Naive thymus-derived CD4-positive, alpha-beta T cell (primary cell): ENCODE results near the gene PLEK2. TPM values are rescaled to one million over a fixed set of nuclear protein-coding genes. Genes with fewer than 3 reads are reported as not detected.
"Not testable (repeated sequence)": the region's sequence is repeated elsewhere in the genome, so short reads cannot be mapped to it uniquely, and the experiment has no call there.

Experiments used
- ATAC-seq: fragments of 150-1000 bp; cut with Tn5 transposase; 2 replicates; pipeline ENCODE4 v1.10.0; 2021; ENCODE audit warnings: mild to moderate bottlenecking, moderate library complexity
- CTCF ChIA-PET: fragments of 350-600 bp; sonication (Branson Sonifier 250); formaldehyde crosslinking; loops from one replicate; lab custom pipeline; 2021; ENCODE audit warnings: antibody characterized with exemption; lab: Charles Lee
- POLR2A ChIA-PET: fragments of 350-600 bp; sonication (Branson Sonifier 250); formaldehyde crosslinking; loops from one replicate; lab custom pipeline; 2021; ENCODE audit warnings: antibody characterized with exemption, inconsistent platforms; lab: Charles Lee
- DNase-seq, 9 donors: peaks; one replicate each; pipeline versions ENCODE4 v3.0.0 to v3.0.0-alpha.2; 2020 to 2022; ENCODE audit warnings: mixed read lengths in 1 of 9
- H3K27ac ChIP-seq: one replicate; pipeline ENCODE4 v1.7.0; 2013; ENCODE audit warnings: mild to moderate bottlenecking, low read depth, low read length, moderate library complexity
- H3K27me3 ChIP-seq, 2 donors: one replicate each; pipeline ENCODE4 v1.7.0; 2013; ENCODE audit warnings: low read length in 2 of 2, mild to moderate bottlenecking in 2 of 2, moderate library complexity in 2 of 2; ENCODE audit not compliant: control insufficient read depth in 2 of 2, insufficient read depth in 2 of 2
- H3K36me3 ChIP-seq, 3 experiments: 1 replicate in 2 of 3; 2 replicates in 1 of 3; pipeline ENCODE4 v1.7.0; 2013; ENCODE audit warnings: low read length in 3 of 3, mild to moderate bottlenecking in 3 of 3, moderate library complexity in 1 of 3; ENCODE audit not compliant: insufficient read depth in 3 of 3, control insufficient read depth in 2 of 3
- H3K4me1 ChIP-seq, 2 donors: one replicate each; pipeline ENCODE4 v1.7.0; 2013; ENCODE audit warnings: low read length in 2 of 2, mild to moderate bottlenecking in 2 of 2, moderate library complexity in 1 of 2; ENCODE audit not compliant: control insufficient read depth in 2 of 2, insufficient read depth in 2 of 2
- H3K4me3 ChIP-seq: 2 replicates; pipeline ENCODE4 v1.7.0; 2013; ENCODE audit warnings: mild to moderate bottlenecking, low read length
- H3K9me3 ChIP-seq, 3 experiments: 1 replicate in 2 of 3; 2 replicates in 1 of 3; pipeline ENCODE4 v1.7.0; 2013; ENCODE audit warnings: low read length in 3 of 3; ENCODE audit not compliant: control insufficient read depth in 2 of 3
- H3K27ac Mint-ChIP-seq, 9 donors: one replicate each; pipeline ENCODE4 v1.8.0; 2020 to 2022; ENCODE audit warnings: mixed read lengths in 9 of 9, mild to moderate bottlenecking in 8 of 9, moderate library complexity in 5 of 9, inconsistent platforms in 2 of 9
- H3K27me3 Mint-ChIP-seq, 5 donors: one replicate each; pipeline ENCODE4 v1.8.0; 2021 to 2022; ENCODE audit warnings: mixed read lengths in 5 of 5, mild to moderate bottlenecking in 1 of 5
- H3K36me3 Mint-ChIP-seq, 5 donors: one replicate each; pipeline ENCODE4 v1.8.0; 2020 to 2022; ENCODE audit warnings: mixed read lengths in 5 of 5, mild to moderate bottlenecking in 3 of 5, inconsistent platforms in 1 of 5
- H3K4me1 Mint-ChIP-seq, 7 donors: one replicate each; pipeline ENCODE4 v1.8.0; 2020 to 2022; ENCODE audit warnings: mixed read lengths in 7 of 7, mild to moderate bottlenecking in 3 of 7, inconsistent platforms in 1 of 7
- H3K4me3 Mint-ChIP-seq, 10 donors: one replicate each; pipeline ENCODE4 v1.8.0; 2020 to 2022; ENCODE audit warnings: mild to moderate bottlenecking in 10 of 10, mixed read lengths in 10 of 10, moderate library complexity in 6 of 10, inconsistent platforms in 2 of 10
- H3K9me3 Mint-ChIP-seq, 11 donors: one replicate each; pipeline ENCODE4 v1.8.0; 2020 to 2022; ENCODE audit warnings: mixed read lengths in 11 of 11, mild to moderate bottlenecking in 4 of 11, inconsistent platforms in 1 of 11, moderate library complexity in 1 of 11
- intact Hi-C, 2 donors: fragments of 100-400 bp; cut with micrococcal nuclease; formaldehyde crosslinking; loops; one replicate each; pipeline ENCODE4 v1.15.1; 2023
- polyA plus RNA-seq, 2 donors: library from polyadenylated mRNA; unstranded; fragments of 300-500 nt; fragmentation: Illumina TruSeq; gene quantifications; one replicate each; pipeline ENCODE4 v1.2.3, GENCODE V29; 2021
- total RNA-seq, 6 experiments: library from RNA in 5 of 6; stranded (reverse) in 5 of 6; gene quantifications; 1 replicate in 5 of 6; 2 replicates in 1 of 6; pipeline ENCODE4 v1.2.3 and lab custom pipeline; 2021 to 2026

Gene PLEK2
- total and polyA plus RNA-seq, 7 experiments from 2014 or later = 0.36 to 5.4 (median 2.6) TPM

DNA sequence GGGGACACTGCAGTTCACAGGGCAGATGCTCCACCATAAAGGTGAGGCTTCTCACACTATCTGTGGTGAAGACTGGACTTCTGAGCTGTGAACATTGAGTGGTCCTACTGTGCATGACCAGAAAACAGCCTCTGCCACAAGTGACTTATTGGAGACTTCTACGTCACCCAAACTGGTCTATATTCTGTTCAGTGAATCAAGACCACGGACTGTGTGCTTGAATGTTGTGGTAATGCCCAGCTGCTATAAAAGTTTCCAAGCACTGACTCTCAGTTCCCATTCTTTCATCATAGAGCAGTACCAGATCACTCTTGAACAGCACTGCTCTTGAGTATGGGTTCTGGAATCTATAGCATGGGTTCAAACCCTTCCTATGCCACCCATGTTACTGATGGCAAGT lies 4.8 kb upstream of the PLEK2 start:
- Mint-ChIP-seq H3K4me1 (peaks cover 0 to 10% (median 5%) of the 10 kb centered on the region in 7 donors), H3K9me3 (no peaks in the 10 kb centered on the region), H3K36me3 (no peaks in the 10 kb centered on the region), H3K27ac (no peak overlapping the region), H3K4me3 (no peak overlapping the region), H3K27me3 (peaks cover 0 to 7% (median 0%) of the 10 kb centered on the region in 5 donors)
- Histone ChIP-seq H3K27me3 (peaks cover 0 to 3% of the 10 kb centered on the region in 2 donors), H3K4me1 (peaks cover 0 to 3% of the 10 kb centered on the region in 2 donors), H3K9me3 (no peaks in the 10 kb centered on the region), H3K27ac (no peak overlapping the region), H3K4me3 (no peak overlapping the region), H3K36me3 (no peaks in the 10 kb centered on the region)
- intact Hi-C loops = no loop called here
- no peak for ATAC-seq
- no peak for DNase-seq
- ChIA-PET POLR2A (interaction anchor here (0.5 kb wide), 1 partner anchor 90 kb away, joined by 5 read pairs; no protein-coding TSS in a partner anchor), CTCF (interaction anchor here (0.5 kb wide), 1 partner anchor 183 kb away, joined by 3 read pairs; the partner anchor contains the start of gene PIGH)

DNA sequence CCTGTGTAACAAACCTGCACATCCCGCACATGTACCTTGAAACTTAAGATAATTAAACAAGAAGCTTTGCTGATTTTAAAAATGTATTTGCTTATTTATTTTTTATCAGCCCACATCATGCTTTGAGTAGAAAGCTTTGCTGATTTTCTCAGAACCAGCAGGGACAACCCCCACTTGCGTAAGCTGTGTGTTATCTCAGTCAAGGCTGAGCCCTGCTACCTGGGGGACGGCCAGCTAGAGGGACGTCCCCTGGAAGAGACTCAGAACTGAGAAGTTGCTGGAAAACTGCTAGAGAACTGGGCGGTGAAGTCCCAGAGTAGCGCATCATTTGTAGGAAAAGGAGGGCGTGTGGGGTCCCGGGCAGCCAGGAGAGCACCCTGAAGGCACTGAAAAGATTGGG lies 4.1 kb upstream of the PLEK2 start:
- POLR2A ChIA-PET = interaction anchor here (0.6 kb wide), 1 partner anchor 191 kb away, joined by 3 read pairs; no protein-coding TSS in a partner anchor

DNA sequence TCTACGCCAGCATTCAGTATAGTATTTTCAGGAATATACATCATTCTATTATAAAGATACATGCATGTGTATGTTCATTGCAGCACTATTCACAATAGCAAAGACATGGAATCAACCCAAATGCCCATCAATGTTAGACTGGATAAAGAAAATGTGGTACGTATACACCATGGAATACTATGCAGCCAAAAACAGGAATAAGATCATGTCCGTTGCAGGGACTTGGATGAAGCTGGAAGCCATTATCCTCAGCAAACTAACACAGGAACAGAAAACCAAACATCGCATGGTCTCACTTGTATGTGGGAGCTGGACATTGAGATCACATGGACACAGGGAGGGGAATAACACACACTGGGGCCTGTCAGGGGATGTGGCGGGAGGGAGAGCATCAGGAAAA lies 3.6 kb upstream of the PLEK2 start:
- H3K9me3 ChIP-seq, H3K27ac Mint-ChIP-seq, intact Hi-C loops, ATAC-seq, H3K27me3 ChIP-seq, H3K4me3 Mint-ChIP-seq, H3K36me3 ChIP-seq, H3K4me3 ChIP-seq, DNase-seq, H3K36me3 Mint-ChIP-seq, H3K27ac ChIP-seq, H3K4me1 ChIP-seq, H3K9me3 Mint-ChIP-seq: not testable (repeated sequence)
- Mint-ChIP-seq H3K27me3 (peaks cover 0 to 11% (median 0%) of the 10 kb centered on the region in 5 donors), H3K4me1 (peaks cover 0 to 13% (median 9%) of the 10 kb centered on the region in 7 donors)
- CTCF ChIA-PET = interaction anchor here (1.1 kb wide), 2 partner anchors 9 to 11 kb away, joined by 3 to 5 read pairs; no protein-coding TSS in a partner anchor
- POLR2A ChIA-PET = interaction anchor here (0.6 kb wide), 1 partner anchor 191 kb away, joined by 3 read pairs; no protein-coding TSS in a partner anchor

More for the DNA sequence above, 4.1 kb upstream of the PLEK2 start:
- H3K9me3 Mint-ChIP-seq = no peaks in the 10 kb centered on the region
- no peaks in the 10 kb centered on the region for H3K36me3 Mint-ChIP-seq
- Histone ChIP-seq H3K4me3 (no peak overlapping the region), H3K27ac (no peak overlapping the region), H3K9me3 (no peaks in the 10 kb centered on the region), H3K36me3 (no peaks in the 10 kb centered on the region), H3K27me3 (peaks cover 0 to 3% of the 10 kb centered on the region in 2 donors), H3K4me1 (peaks cover 0 to 3% of the 10 kb centered on the region in 2 donors)
- H3K4me3 Mint-ChIP-seq = no peak overlapping the region
- H3K27me3 Mint-ChIP-seq = peaks cover 0 to 11% (median 0%) of the 10 kb centered on the region in 5 donors
- intact Hi-C loops = no loop called here
- DNase-seq (no peak), ATAC-seq (no peak)
- H3K27ac Mint-ChIP-seq = no peak overlapping the region
- CTCF ChIA-PET = interaction anchor here (1.1 kb wide), 2 partner anchors 9 to 11 kb away, joined by 3 to 5 read pairs; no protein-coding TSS in a partner anchor
- H3K4me1 Mint-ChIP-seq = peaks cover 0 to 13% (median 9%) of the 10 kb centered on the region in 7 donors

DNA sequence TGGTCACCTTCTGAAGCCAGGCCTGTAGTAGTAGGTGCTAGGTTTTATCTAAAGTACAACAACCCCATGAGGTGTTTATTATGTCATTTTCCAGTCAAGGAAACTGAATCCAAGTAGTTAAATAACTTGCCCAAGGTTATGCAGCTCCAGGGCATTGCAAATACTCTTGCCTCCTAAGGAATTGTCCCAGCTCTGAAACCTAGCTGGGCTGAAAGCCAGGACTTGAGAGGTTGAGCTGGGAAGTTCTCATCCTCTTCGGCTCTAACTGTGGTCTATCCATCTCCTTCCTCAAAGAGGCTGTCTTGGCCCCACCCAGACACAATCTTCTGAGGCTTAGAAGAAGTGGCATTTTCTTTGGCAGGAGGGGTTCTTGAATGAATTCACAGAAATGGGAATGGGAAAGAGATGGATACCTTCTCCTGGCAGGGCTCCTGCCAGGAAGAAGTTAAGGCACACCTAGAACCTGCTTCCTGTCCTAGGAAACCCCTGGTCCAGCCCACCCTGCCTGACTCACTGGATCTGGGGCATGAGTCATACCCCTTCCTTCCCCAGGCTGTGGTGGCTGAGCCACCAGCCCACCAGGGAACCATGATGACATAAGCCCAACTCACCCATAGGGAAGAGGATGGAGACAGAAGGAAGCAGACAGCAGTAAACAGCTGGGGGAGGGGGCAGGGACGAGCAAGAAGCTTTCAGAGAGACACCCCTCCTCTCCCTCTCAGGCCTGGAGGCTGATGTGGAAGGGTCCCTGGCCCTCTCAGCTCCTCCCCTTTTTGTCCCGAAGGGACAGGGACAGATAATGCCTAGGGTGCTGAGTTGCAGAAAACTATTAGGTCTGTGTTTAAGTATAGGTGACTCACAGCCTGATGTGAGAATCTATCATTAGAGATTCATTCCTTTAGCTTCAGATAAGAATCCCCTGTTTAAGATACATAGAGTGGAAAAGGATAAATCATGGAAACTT lies 2.1 kb upstream of the PLEK2 start:
- peak in 1 of 9 donors; percentile 35 for DNase-seq
- Mint-ChIP-seq H3K4me1 (peaks cover 0 to 13% (median 9%) of the 10 kb centered on the region in 7 donors), H3K36me3 (no peaks in the 10 kb centered on the region), H3K9me3 (no peaks in the 10 kb centered on the region), H3K4me3 (peak overlapping the region in 1 of 10 donors; percentile 41), H3K27me3 (peaks cover 0 to 11% (median 0%) of the 10 kb centered on the region in 5 donors), H3K27ac (no peak overlapping the region)
- peak; percentile 59 for ATAC-seq
- ChIA-PET CTCF (interaction anchor here (0.6 to 2.1 kb wide), 3 partner anchors 8 to 13 kb away, joined by 3 to 11 read pairs (median 5); no protein-coding TSS in a partner anchor), POLR2A (no interaction called here)
- H3K36me3 ChIP-seq = no peaks in the 10 kb centered on the region
- H3K27me3 ChIP-seq = peaks cover 0 to 3% of the 10 kb centered on the region in 2 donors
- no peak overlapping the region for H3K27ac ChIP-seq
- intact Hi-C loops = no loop called here
- no peaks in the 10 kb centered on the region for H3K9me3 ChIP-seq
- peaks cover 0 to 3% of the 10 kb centered on the region in 2 donors for H3K4me1 ChIP-seq
- H3K4me3 ChIP-seq = no peak overlapping the region

DNA sequence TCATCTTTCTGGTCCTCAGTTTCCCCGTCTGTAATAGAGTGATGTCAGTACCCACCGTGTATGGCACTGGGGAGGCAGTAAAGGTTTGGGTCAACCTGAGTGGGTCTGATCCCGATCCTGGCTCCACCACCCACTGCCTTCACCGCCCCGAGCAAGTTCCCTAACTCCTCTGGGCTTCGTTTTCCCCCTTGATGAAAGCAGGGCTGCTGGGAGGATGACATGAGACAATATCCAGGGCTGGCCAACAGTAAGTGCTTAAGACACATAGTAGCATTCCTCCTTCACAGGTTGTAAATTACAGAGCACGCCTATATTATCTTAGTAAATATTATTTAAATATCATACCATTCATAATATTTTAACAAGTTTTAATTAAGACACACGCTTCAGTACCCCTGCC lies 595 bp downstream of the PLEK2 start:
- POLR2A ChIA-PET = interaction anchor here (0.6 to 1.0 kb wide), 2 partner anchors 52 to 1166 kb away, joined by 4 read pairs; partner anchors contain the start of genes ATP6V1D and EIF2S1
- H3K9me3 Mint-ChIP-seq = no peaks in the 10 kb centered on the region
- H3K4me3 ChIP-seq = no peak overlapping the region

DNA sequence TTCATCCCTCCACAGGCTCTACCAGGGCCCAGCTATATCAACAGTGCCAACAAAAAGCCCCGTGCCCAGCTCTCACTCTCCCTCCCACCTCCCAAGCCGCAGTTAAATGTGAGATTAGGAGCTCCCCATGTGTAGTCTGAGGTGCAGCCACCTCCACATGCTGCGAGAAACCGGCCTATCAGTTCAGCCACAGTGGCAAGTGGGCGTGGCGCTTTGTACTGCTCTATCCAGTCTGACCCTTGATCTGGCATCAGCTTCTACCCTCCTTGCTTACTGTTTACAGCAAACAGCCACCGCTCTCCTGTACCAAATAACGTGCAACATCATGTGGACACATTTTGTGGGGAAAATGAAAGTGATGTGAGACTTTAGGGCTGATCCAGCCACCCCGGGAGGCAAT lies 1.7 kb downstream of the PLEK2 start:
- peaks cover 0 to 3% of the 10 kb centered on the region in 2 donors for H3K4me1 ChIP-seq
- no peak overlapping the region for H3K4me3 ChIP-seq
- DNase-seq (no peak), ATAC-seq (no peak)
- peaks cover 0 to 13% (median 9%) of the 10 kb centered on the region in 7 donors for H3K4me1 Mint-ChIP-seq
- H3K9me3 Mint-ChIP-seq = no peaks in the 10 kb centered on the region
- no peaks in the 10 kb centered on the region for H3K36me3 ChIP-seq
- peak overlapping the region in 1 of 10 donors; percentile 7 for H3K4me3 Mint-ChIP-seq
- intact Hi-C loops = no loop called here
- ChIA-PET CTCF (interaction anchor here (0.6 to 1.2 kb wide), 2 partner anchors 10 to 161 kb away, joined by 4 to 5 read pairs; no protein-coding TSS in a partner anchor), POLR2A (interaction anchor here (0.6 kb wide), 1 partner anchor 302 kb away, joined by 3 read pairs; no protein-coding TSS in a partner anchor)
- H3K27me3 ChIP-seq = peaks cover 0 to 3% of the 10 kb centered on the region in 2 donors
- H3K9me3 ChIP-seq = no peaks in the 10 kb centered on the region
- peak overlapping the region in 1 of 9 donors; percentile 7 for H3K27ac Mint-ChIP-seq
- peaks cover 0 to 11% (median 0%) of the 10 kb centered on the region in 5 donors for H3K27me3 Mint-ChIP-seq
- peaks cover 0 to 4% (median 0%) of the 10 kb centered on the region in 5 donors for H3K36me3 Mint-ChIP-seq
- H3K27ac ChIP-seq = no peak overlapping the region

More for the DNA sequence above, 595 bp downstream of the PLEK2 start:
- peaks cover 0 to 11% (median 0%) of the 10 kb centered on the region in 5 donors for H3K27me3 Mint-ChIP-seq
- peaks cover 0 to 3% of the 10 kb centered on the region in 2 donors for H3K4me1 ChIP-seq
- peaks cover 0 to 13% (median 9%) of the 10 kb centered on the region in 7 donors for H3K4me1 Mint-ChIP-seq
- H3K9me3 ChIP-seq = no peaks in the 10 kb centered on the region
- peaks cover 0 to 3% of the 10 kb centered on the region in 2 donors for H3K27me3 ChIP-seq
- CTCF ChIA-PET = interaction anchor here (1.5 kb wide), 1 partner anchor 16 kb away, joined by 3 read pairs; no protein-coding TSS in a partner anchor
- peak overlapping the region in 2 of 9 donors; percentile 45 to 63 for H3K27ac Mint-ChIP-seq
- ATAC-seq = no peak
- no peak for DNase-seq
- H3K4me3 Mint-ChIP-seq = peak overlapping the region; percentile 48 to 86 (median 82)
- no peaks in the 10 kb centered on the region for H3K36me3 Mint-ChIP-seq
- intact Hi-C loops = no loop called here
- H3K27ac ChIP-seq = no peak overlapping the region
- H3K36me3 ChIP-seq = no peaks in the 10 kb centered on the region
